K562 (cell line): Measurements from ENCODE around the gene SDCCAG8. TPM values are rescaled to one million over a fixed set of nuclear protein-coding genes. Genes with fewer than 3 reads are reported as not detected.

Experiments
- BRF1 ChIP-seq: IDR thresholded peaks from 3 replicates; pipeline ENCODE4 v1.6.1; 2011; ENCODE audit warnings: borderline replicate concordance, mild to moderate bottlenecking; ENCODE audit not compliant: insufficient read length; ENCODE audit errors: extremely low read depth
- COPS2 ChIP-seq: fragments of 450-650 bp; conservative IDR thresholded peaks from 2 replicates; pipeline ENCODE4 v1.6.1; 2016; ENCODE audit warnings: mild to moderate bottlenecking, moderate library complexity
- FIP1L1 ChIP-seq: fragments of 200-400 bp; formaldehyde crosslinking; IDR thresholded peaks from 2 replicates; pipeline ENCODE4 v1.6.1; 2018; ENCODE audit warnings: mild to moderate bottlenecking, low read depth, low read length; ENCODE audit not compliant: poor library complexity, severe bottlenecking
- FOXO4 ChIP-seq: fragments of 450-650 bp; formaldehyde crosslinking; IDR thresholded peaks from 2 replicates; pipeline ENCODE4 v1.4.0; 2020; ENCODE audit warnings: mild to moderate bottlenecking, moderate library complexity
- HBP1 ChIP-seq: fragments of 450-650 bp; formaldehyde crosslinking; IDR thresholded peaks from 2 replicates; pipeline ENCODE4 v1.4.0; 2022; ENCODE audit warnings: missing genetic modification characterization
- NBN ChIP-seq: fragments of 450-650 bp; IDR thresholded peaks from 2 replicates; pipeline ENCODE4 v1.6.1; 2016; ENCODE audit warnings: low read depth, mild to moderate bottlenecking
- NCOA1 ChIP-seq: fragments of 450-650 bp; IDR thresholded peaks from 2 replicates; pipeline ENCODE4 v1.6.1; 2016; ENCODE audit warnings: low read depth
- NELFE ChIP-seq: IDR thresholded peaks from 2 replicates; pipeline ENCODE4 v1.6.1; 2011; ENCODE audit warnings: mild to moderate bottlenecking; ENCODE audit not compliant: insufficient read depth, insufficient read length
- PHF21A ChIP-seq: fragments of 450-650 bp; IDR thresholded peaks from 2 replicates; pipeline ENCODE4 v1.6.1; 2017; ENCODE audit warnings: low read depth, borderline replicate concordance
- PHF8 ChIP-seq: fragments of 200-600 bp; sonication (generic); IDR thresholded peaks from 2 replicates; pipeline ENCODE4 v1.6.1; 2012; ENCODE audit warnings: mixed run types, mild to moderate bottlenecking, inconsistent platforms, low read length, moderate library complexity, borderline replicate concordance
- RBM22 ChIP-seq: fragments of 200-400 bp; formaldehyde crosslinking; IDR thresholded peaks from 2 replicates; pipeline ENCODE4 v1.6.1; 2018; ENCODE audit warnings: low read length, low read depth; ENCODE audit not compliant: poor library complexity, severe bottlenecking
- TAL1 ChIP-seq: fragments of 450-650 bp; IDR thresholded peaks from 2 replicates; pipeline ENCODE4 v1.6.1; 2016; ENCODE audit warnings: mild to moderate bottlenecking
- TCF7 ChIP-seq: sonication (generic); IDR thresholded peaks from 2 replicates; pipeline ENCODE4 v1.6.1; 2016; ENCODE audit warnings: antibody characterized with exemption, borderline replicate concordance
- polyA plus RNA-seq, 8 experiments: library from polyadenylated mRNA; depleted of rRNA in 4 of 8; stranded (reverse) in 5 of 8; unstranded in 3 of 8; fragments of >200 nt; fragmentation: Nextera tagmentation in 2 of 8; fragmentation: Illumina TruSeq in 1 of 8; extraction: Ambion mirVana in 2 of 8; extraction: Trizol in 1 of 8; gene quantifications; 2 replicates each; pipeline versions ENCODE4 v1.2.1 to v1.2.3, GENCODE V29; 2011 to 2014; ENCODE audit warnings: inconsistent platforms in 1 of 8, missing spikeins in 1 of 8
- total RNA-seq, 7 experiments: library from RNA; depleted of rRNA in 6 of 7; stranded (reverse); fragments of >200 nt in 6 of 7; fragmentation: Illumina TruSeq in 2 of 7; extraction: Trizol in 2 of 7; gene quantifications; 2 replicates each; pipeline versions ENCODE4 v1.2.1 to v1.2.3, GENCODE V29; 2011 to 2021; ENCODE audit warnings: low replicate concordance in 1 of 7

Gene SDCCAG8
- total and polyA plus RNA-seq, 9 of the 15 experiments (the other 6 are each of a cell fraction or from before 2014, with no cell fraction given) = 17.9 to 36.7 (median 25.4) TPM

GRCh38 chr1:243421784-243422183 is 165.9 kb downstream of the SDCCAG8 start (continued):
- no peak for TF ChIP-seq NELFE
- TF ChIP-seq TCF7 = no peak
- no peak for TF ChIP-seq NBN
- peak; percentile 34 for TF ChIP-seq TAL1
- TF ChIP-seq NCOA1 = no peak
- TF ChIP-seq FIP1L1 = no peak
- no peak for TF ChIP-seq FOXO4 (CRISPR knock-in tag)
- no peak for TF ChIP-seq PHF8
- TF ChIP-seq BRF1 = no peak
- TF ChIP-seq RBM22 = no peak
- TF ChIP-seq COPS2 = no peak
- peak; percentile 72; the same call in 1 of the 2 replicates for TF ChIP-seq PHF21A
- TF ChIP-seq HBP1 = no peak
